Activated T-cell treated with anti-CD3 and anti-CD28 coated beads, Interleukin-2, amount 50 U/mL, for 24 hours (primary cell): Measurements from ENCODE around the gene MBD5.
"Not testable (repeated sequence)": the region's sequence is repeated elsewhere in the genome, so short reads cannot be mapped to it uniquely, and the experiment has no call there.

ENCODE experiments used
- DNase-seq: peaks from one replicate; pipeline ENCODE4 v3.0.0-alpha.2; 2020
- H3K27ac Mint-ChIP-seq: 2 replicates; pipeline ENCODE4 v1.8.0; 2020; ENCODE audit warnings: mild to moderate bottlenecking, mixed read lengths
- H3K27me3 Mint-ChIP-seq: 2 replicates; pipeline ENCODE4 v1.8.0; 2020; ENCODE audit warnings: mixed read lengths
- H3K36me3 Mint-ChIP-seq: 2 replicates; pipeline ENCODE4 v1.8.0; 2020; ENCODE audit warnings: low read depth, mixed read lengths
- H3K4me1 Mint-ChIP-seq: 2 replicates; pipeline ENCODE4 v1.8.0; 2020; ENCODE audit warnings: low read depth, mixed read lengths
- H3K4me3 Mint-ChIP-seq: 2 replicates; pipeline ENCODE4 v1.8.0; 2020; ENCODE audit warnings: mild to moderate bottlenecking, moderate library complexity, mixed read lengths
- H3K9me3 Mint-ChIP-seq: 2 replicates; pipeline ENCODE4 v1.8.0; 2020; ENCODE audit warnings: mixed read lengths

MBD5 gene

DNA sequence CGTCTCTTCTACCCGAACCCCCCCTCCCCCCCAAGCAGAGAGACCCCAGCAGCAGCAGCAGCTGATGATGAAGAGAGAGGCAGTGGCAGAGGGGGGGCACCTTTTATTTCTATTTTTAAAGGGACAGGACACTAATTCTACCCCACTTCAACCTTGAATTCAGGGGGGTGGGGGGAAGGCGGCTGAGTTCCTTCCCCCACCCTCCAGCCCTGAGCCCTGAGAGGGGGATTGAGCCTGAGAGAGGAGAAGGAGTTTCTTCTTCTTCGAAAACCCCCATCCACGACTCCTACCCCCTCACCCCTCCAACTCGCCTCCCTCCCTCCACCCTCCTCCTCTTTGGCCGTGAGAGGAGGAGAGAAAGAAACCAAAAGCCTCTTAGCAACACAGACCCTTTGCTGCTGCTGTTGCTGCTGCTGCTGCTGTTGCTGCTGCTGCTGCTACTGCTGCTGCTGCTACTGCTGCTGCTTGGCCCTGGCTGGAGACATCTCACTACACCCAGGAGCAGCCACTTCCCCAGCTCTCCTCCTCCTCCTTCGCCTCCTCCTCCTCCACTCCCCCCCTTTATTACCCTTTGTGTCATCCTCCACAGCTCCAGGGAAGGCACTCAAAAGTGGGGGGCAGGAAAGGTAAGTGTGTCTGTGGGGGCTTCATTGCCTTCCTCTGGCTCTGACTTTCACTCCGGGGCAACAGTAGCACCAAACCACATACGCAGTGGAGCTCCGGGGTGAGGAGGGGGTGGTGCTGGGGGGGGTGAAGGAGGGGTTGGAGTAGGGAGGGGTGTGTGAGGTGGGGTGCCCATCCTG, at the start of gene MBD5:
MBD5 (plus strand) TSS at position 33 of the 803 bp plus-strand sequence.
- no peak for DNase-seq
- H3K4me3 Mint-ChIP-seq: peak within 1 kb of the TSS; percentile 99
- no peaks in the 10 kb centered on the region for H3K9me3 Mint-ChIP-seq
- H3K4me1 Mint-ChIP-seq: peaks cover 59% of the 10 kb centered on the region
- H3K27ac Mint-ChIP-seq: peak within 1 kb of the TSS; percentile 97
- H3K36me3 Mint-ChIP-seq: peaks cover 30% of the 10 kb centered on the region
- no peaks in the 10 kb centered on the region for H3K27me3 Mint-ChIP-seq

- Mint-ChIP-seq H3K27ac (no peak overlapping the region), H3K9me3 (peaks cover 4% of the 10 kb centered on the region), H3K27me3 (no peaks in the 10 kb centered on the region), H3K4me3 (no peak overlapping the region), H3K4me1 (peaks cover 23% of the 10 kb centered on the region), H3K36me3 (peaks cover 48% of the 10 kb centered on the region)
- DNase-seq: no peak
Measured at GRCh38 chr2:147976102-147976501, 44.8 kb upstream of the MBD5 start.

DNA sequence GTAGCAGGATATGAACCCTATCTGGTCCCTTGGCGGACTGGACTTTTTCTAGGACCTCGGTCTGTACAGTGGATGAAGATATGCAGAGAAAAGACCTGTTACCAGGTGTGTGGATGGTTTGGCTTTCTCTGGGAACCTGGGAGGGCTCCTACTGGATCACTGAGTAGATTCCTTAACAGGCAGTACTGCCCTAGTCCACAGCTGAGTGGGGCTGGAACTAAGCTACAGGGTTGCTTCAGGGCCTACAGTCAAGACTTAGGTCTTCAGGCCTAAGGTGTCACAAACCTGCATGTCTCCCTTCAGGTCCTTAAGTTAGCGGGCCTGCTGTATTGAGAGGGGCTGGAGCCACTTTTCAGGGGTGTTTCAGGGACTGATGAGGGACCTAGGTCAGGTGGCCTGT, 43.2 kb upstream of the MBD5 start:
- Mint-ChIP-seq H3K4me3 (no peak overlapping the region), H3K36me3 (peaks cover 41% of the 10 kb centered on the region), H3K27ac (no peak overlapping the region), H3K9me3 (peaks cover 4% of the 10 kb centered on the region), H3K4me1 (peaks cover 29% of the 10 kb centered on the region), H3K27me3 (no peaks in the 10 kb centered on the region)
- DNase-seq: no peak

GRCh38 chr2:147980940-147981528, 39.9 kb upstream of the MBD5 start:
- DNase-seq: no peak
- peaks cover 54% of the 10 kb centered on the region for H3K4me1 Mint-ChIP-seq
- no peaks in the 10 kb centered on the region for H3K27me3 Mint-ChIP-seq
- H3K9me3 Mint-ChIP-seq: peaks cover 4% of the 10 kb centered on the region
- H3K4me3 Mint-ChIP-seq: no peak overlapping the region
- peaks cover 31% of the 10 kb centered on the region for H3K36me3 Mint-ChIP-seq
- H3K27ac Mint-ChIP-seq: no peak overlapping the region

DNA sequence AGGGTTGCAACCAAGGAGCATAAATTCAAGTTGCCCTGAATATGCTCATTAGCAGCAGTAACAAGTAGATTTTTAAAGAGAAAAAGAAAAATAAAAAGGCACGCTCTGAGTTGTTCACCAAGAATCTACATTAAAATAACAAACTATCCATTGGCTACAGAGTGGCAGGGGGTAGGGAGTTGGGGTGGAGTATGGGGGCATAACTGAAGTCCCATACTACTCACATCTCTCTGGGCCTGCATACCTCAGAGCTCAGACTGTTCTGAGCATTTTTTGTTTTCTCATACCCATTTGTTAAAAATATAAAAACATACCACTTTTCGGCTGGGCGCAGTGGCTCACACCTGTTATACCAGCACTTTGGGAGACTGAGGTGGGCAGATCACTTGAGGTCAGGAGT, 31.8 kb upstream of the MBD5 start:
- Mint-ChIP-seq H3K36me3 (peaks cover 2% of the 10 kb centered on the region), H3K9me3 (no peaks in the 10 kb centered on the region), H3K27ac (no peak overlapping the region), H3K4me1 (peaks cover 34% of the 10 kb centered on the region), H3K27me3 (no peaks in the 10 kb centered on the region), H3K4me3 (no peak overlapping the region)
- DNase-seq: no peak

GRCh38 chr2:147989809-147990403, 31.0 kb upstream of the MBD5 start:
- Mint-ChIP-seq H3K4me1 (peaks cover 32% of the 10 kb centered on the region), H3K9me3 (no peaks in the 10 kb centered on the region), H3K27ac (no peak overlapping the region), H3K36me3 (peaks cover 8% of the 10 kb centered on the region), H3K4me3 (no peak overlapping the region), H3K27me3 (no peaks in the 10 kb centered on the region)
- no peak for DNase-seq

GRCh38 chr2:147994965-147995364, 25.9 kb upstream of the MBD5 start:
- Mint-ChIP-seq H3K9me3 (peaks cover 10% of the 10 kb centered on the region), H3K4me1 (peaks cover 50% of the 10 kb centered on the region), H3K36me3 (peaks cover 37% of the 10 kb centered on the region)
- H3K4me3 Mint-ChIP-seq, DNase-seq, H3K27me3 Mint-ChIP-seq, H3K27ac Mint-ChIP-seq: not testable (repeated sequence)

DNA sequence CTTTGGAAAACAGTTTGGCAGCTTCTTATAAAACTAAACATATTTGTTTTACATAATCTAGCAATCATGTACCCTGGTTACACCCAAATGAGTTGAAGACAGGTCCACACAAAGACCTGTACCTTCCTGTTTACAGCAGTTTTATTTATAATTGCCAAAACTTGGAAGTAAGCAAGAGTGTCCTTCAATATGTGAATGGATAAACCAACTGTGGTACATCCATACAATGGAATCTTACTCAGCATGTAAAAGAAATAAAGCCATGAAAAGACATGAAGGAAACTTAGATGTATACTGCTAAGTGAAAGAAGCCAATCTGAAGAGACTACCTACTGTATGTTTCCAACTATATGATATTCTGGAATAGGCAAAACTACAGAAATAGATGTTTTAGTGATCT, 24.1 kb upstream of the MBD5 start:
- H3K27me3 Mint-ChIP-seq: no peaks in the 10 kb centered on the region
- no peak for DNase-seq
- H3K4me1 Mint-ChIP-seq: peaks cover 61% of the 10 kb centered on the region
- H3K27ac Mint-ChIP-seq: no peak overlapping the region
- peaks cover 45% of the 10 kb centered on the region for H3K36me3 Mint-ChIP-seq
- H3K4me3 Mint-ChIP-seq: no peak overlapping the region
- H3K9me3 Mint-ChIP-seq: peaks cover 10% of the 10 kb centered on the region

DNA sequence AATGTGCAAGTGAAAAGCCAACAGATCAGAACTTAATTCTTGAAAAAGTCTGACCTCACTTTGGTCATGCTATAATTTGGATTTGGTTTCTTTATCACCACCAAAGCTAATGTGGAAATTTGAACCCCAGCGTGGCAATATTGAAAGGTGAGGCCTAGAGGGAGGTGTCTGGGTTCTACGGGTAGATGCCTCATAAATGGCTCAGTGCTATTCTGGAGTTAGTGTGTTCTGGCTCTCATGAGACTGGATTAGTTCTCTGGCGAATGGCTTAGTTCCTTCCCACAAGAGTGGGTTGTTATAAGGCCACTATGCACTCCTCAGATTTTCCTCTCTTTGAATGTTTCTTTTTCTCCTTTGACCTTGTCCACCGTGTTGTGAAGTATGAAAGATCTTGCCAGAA, 22.7 kb upstream of the MBD5 start:
- Mint-ChIP-seq H3K36me3 (peaks cover 58% of the 10 kb centered on the region), H3K4me1 (peaks cover 58% of the 10 kb centered on the region), H3K27me3 (no peaks in the 10 kb centered on the region), H3K4me3 (no peak overlapping the region), H3K9me3 (peaks cover 21% of the 10 kb centered on the region), H3K27ac (peak overlapping the region; percentile 6)
- DNase-seq: no peak

GRCh38 chr2:147999126-147999525, 21.8 kb upstream of the MBD5 start:
- Mint-ChIP-seq H3K9me3 (peaks cover 24% of the 10 kb centered on the region), H3K36me3 (peaks cover 65% of the 10 kb centered on the region), H3K27me3 (no peaks in the 10 kb centered on the region), H3K27ac (no peak overlapping the region), H3K4me3 (no peak overlapping the region), H3K4me1 (peaks cover 60% of the 10 kb centered on the region)
- DNase-seq: no peak

DNA sequence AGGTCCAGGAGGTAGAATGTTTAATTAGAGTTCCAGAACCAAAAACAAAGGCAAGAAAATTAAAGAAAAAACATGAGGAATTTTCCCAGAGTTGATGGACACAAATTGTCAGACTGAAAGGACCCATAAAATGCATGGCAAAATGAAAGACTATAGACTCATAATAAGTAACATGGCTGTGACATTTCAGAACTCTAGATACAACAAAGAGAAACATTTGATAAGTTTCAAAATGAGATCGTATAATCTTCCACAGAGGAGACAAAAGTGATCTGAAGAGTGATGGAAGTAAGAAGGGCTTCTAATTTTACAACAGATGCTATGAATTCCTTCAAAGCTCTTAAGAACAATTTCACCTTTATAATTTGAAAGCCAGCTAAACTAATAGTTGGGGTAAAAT, 20.8 kb upstream of the MBD5 start:
- H3K27ac Mint-ChIP-seq: no peak overlapping the region
- peaks cover 27% of the 10 kb centered on the region for H3K9me3 Mint-ChIP-seq
- DNase-seq: no peak
- H3K27me3 Mint-ChIP-seq: no peaks in the 10 kb centered on the region
- H3K36me3 Mint-ChIP-seq: peaks cover 66% of the 10 kb centered on the region
- peaks cover 65% of the 10 kb centered on the region for H3K4me1 Mint-ChIP-seq
- no peak overlapping the region for H3K4me3 Mint-ChIP-seq

DNA sequence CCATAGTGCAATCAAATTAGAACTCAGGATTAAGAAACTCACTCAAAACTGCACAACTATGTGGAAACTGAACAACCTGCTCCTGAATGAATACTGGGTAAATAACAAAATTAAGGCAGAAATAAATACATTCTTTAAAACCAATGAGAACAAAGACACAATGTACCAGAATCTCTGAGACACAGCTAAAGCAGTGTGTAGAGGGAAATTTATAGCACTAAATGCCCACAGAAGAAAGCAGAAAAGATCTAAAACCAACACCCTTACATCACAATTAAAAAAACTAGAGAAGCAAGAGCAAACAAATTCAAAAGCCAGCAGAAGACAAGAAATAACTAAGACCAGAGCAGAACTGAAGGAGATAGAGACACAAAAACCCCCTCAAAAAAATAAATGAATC, 18.5 kb upstream of the MBD5 start:
- H3K9me3 Mint-ChIP-seq: peaks cover 17% of the 10 kb centered on the region
- not testable (repeated sequence) for H3K4me3 Mint-ChIP-seq, H3K27me3 Mint-ChIP-seq, H3K27ac Mint-ChIP-seq, DNase-seq
- H3K36me3 Mint-ChIP-seq: peaks cover 67% of the 10 kb centered on the region
- peaks cover 62% of the 10 kb centered on the region for H3K4me1 Mint-ChIP-seq

DNA sequence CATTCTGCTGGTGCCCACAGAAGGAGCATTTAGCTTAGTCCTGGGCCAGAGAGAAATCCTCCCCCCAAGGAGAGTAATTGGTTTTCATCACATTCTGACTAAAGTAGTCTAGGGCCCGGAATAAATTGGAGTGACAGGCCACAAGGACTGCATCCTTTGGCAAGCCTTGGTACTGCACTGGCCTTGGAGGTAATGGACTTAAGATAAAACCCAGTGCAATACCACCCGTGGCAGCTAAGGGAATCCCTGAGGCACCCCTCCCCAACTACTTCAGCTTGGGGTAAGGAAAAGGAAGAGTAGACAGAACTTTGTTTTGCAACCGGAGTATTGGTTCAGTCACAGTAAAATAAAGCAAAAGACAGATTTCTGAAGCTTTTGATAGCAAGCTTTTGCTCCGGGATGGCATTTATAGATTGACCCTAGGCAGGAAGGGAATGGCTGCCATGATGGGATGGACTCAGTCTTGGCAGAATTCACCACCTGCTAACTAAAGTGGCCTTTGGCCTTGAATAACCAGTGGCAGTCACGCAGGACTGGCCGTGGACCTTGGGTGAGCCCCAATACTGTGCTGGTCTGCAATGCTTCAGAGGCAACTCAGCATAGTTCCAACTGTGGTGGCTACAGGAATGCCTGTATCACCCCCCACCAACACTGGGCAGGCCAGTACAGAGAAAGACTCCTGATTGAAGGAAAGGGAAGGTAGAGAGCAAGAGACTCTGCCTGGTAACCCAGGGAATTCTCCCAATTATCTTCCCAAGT, 14.5 kb upstream of the MBD5 start:
- Mint-ChIP-seq H3K9me3 (peaks cover 34% of the 10 kb centered on the region), H3K36me3 (peaks cover 70% of the 10 kb centered on the region), H3K27me3 (no peaks in the 10 kb centered on the region), H3K27ac (no peak overlapping the region), H3K4me3 (no peak overlapping the region), H3K4me1 (peaks cover 43% of the 10 kb centered on the region)
- DNase-seq: no peak

DNA sequence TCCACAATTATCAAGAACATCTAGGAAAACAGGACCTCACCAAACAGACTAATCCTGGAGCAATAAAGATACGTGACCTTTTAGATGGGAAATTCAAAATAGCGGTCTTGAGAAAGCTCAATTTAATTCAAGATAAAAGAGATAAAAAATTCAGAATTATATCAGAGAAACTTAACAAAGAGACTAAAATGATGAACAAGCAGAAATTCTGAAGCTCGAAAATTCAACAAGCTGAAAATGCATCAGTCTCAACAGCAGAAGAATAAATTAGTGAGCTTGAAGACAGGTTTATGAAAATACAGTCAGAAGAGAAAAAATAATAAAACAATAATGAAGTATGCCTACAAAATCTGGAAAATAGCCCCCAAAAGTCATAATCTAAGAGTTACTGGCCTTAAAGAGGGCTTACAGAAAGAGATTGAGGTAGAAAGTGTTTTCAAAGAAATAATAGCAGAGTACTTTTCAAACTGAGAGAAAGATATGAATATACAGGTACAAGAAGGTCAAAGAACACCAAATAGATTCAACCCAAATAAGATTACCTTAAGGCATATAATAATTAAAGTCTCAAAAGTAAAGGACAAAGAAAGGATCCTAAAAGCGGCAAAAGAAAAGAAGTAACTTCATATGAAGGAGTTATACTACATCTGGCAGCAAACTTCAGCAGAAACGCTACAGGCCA, 13.5 kb upstream of the MBD5 start:
- Mint-ChIP-seq H3K4me3 (no peak overlapping the region), H3K9me3 (peaks cover 32% of the 10 kb centered on the region), H3K36me3 (peaks cover 72% of the 10 kb centered on the region), H3K27me3 (no peaks in the 10 kb centered on the region), H3K4me1 (peaks cover 42% of the 10 kb centered on the region), H3K27ac (no peak overlapping the region)
- DNase-seq: no peak
